Heart left ventricle (tissue), 13 donors: ENCODE data around the gene PLPPR2.

ENCODE experiments used
- POLR2A ChIP-seq, 2 donors: fragments of 450-650 bp; IDR thresholded peaks; one replicate each; pipeline ENCODE4 v1.6.1; 2017; ENCODE audit warnings: antibody characterized with exemption in 2 of 2, mild to moderate bottlenecking in 2 of 2, moderate library complexity in 2 of 2
- TF ChIP-seq, protein P1 (sequence below), 12 donors: fragments of 200-600 bp; sonication (generic) in 4 of 12; IDR thresholded peaks; one replicate each; pipeline versions ENCODE4 v1.5.0 to v1.8.0; 2018 to 2022; ENCODE audit warnings: antibody characterized with exemption in 12 of 12, mild to moderate bottlenecking in 5 of 12
- donor health status: ischemic (EF 13 %, LVEDD 7.1; RV severe dilation, severe dysfunction).
- donor health status: DM: no; HTN: yes; CAD: no.
- donor health status: DM: no; HTN: no; CAD: no.
- donor health status: ischemic (EF 25% LVEDD 6.9; RV normal size, moderate dysfunction).
- donor health status: ischemic (EF 25% LVEDD 5.7; RV mildly dilated, moderate dysfunction).
- donor health status: ischemic (EF 35%, LVEDD 5.7; RV mildly dilated, moderate dysfunction).
- donor health status: nonischemic (EF 11% LVEDD 7.7; RV severe dilation, severe dysfunction).
- donor health status: DM: yes; HTN: yes; CAD: no.
- donor health status: PGD.
- donor health status: ischemic (EF 29% LVEDD 5.4; RV normal size, mild dysfunction).
- donor health status: nonischemic (EF 23%, LVEDD 6.1; RV moderate dilation, normal function).

GRCh38 chr19:11345122-11345803, 10.0 kb upstream of the PLPPR2 start:
- TF ChIP-seq, protein P1, sequence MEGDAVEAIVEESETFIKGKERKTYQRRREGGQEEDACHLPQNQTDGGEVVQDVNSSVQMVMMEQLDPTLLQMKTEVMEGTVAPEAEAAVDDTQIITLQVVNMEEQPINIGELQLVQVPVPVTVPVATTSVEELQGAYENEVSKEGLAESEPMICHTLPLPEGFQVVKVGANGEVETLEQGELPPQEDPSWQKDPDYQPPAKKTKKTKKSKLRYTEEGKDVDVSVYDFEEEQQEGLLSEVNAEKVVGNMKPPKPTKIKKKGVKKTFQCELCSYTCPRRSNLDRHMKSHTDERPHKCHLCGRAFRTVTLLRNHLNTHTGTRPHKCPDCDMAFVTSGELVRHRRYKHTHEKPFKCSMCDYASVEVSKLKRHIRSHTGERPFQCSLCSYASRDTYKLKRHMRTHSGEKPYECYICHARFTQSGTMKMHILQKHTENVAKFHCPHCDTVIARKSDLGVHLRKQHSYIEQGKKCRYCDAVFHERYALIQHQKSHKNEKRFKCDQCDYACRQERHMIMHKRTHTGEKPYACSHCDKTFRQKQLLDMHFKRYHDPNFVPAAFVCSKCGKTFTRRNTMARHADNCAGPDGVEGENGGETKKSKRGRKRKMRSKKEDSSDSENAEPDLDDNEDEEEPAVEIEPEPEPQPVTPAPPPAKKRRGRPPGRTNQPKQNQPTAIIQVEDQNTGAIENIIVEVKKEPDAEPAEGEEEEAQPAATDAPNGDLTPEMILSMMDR (IDR thresholded peaks at IDR 0.05): no peak
- no peak for TF ChIP-seq POLR2A (IDR thresholded peaks at IDR 0.05)
